WTC11 (cell line): ENCODE data around the gene PTPN2. TPM values are rescaled to one million over a fixed set of nuclear protein-coding genes. Genes with fewer than 3 reads are reported as not detected.

Experiments used
- ATAC-seq: fragments of 200-7000 bp; cut with Tn5 transposase; 2 replicates; pipeline ENCODE4 v1.10.0; 2021; ENCODE audit warnings: mild to moderate bottlenecking, moderate library complexity
- CTCF ChIA-PET: fragments of 300-600 bp; sonication (Branson Sonifier 250); formaldehyde crosslinking; loops from one replicate; lab custom pipeline; 2021; ENCODE audit warnings: antibody characterized with exemption; lab: Charles Lee
- POLR2A ChIA-PET: fragments of 350-600 bp; sonication (Branson Sonifier 250); formaldehyde crosslinking; loops from one replicate; lab custom pipeline; 2021; ENCODE audit warnings: antibody characterized with exemption; lab: Charles Lee
- DNase-seq: peaks from one replicate; pipeline ENCODE4 v3.0.0; 2021; ENCODE audit warnings: low spot score
- H3K27ac Mint-ChIP-seq: 2 replicates; pipeline ENCODE4 v1.8.0; 2021; ENCODE audit warnings: mixed read lengths
- H3K27me3 Mint-ChIP-seq: 2 replicates; pipeline ENCODE4 v1.8.0; 2021; ENCODE audit warnings: low read depth, mild to moderate bottlenecking, moderate library complexity, mixed read lengths
- H3K36me3 Mint-ChIP-seq: 2 replicates; pipeline ENCODE4 v1.8.0; 2021; ENCODE audit warnings: mixed read lengths
- H3K4me1 Mint-ChIP-seq: 2 replicates; pipeline ENCODE4 v1.8.0; 2022; ENCODE audit warnings: mixed read lengths
- H3K4me3 Mint-ChIP-seq: 2 replicates; pipeline ENCODE4 v1.8.0; 2021; ENCODE audit warnings: mild to moderate bottlenecking, moderate library complexity, mixed read lengths
- H3K9me3 Mint-ChIP-seq: 2 replicates; pipeline ENCODE4 v1.8.0; 2021; ENCODE audit warnings: mixed read lengths
- CDX4 ChIP-seq: fragments of 250-450 bp; sonication (Bioruptor Pico); IDR thresholded peaks from 2 replicates; pipeline ENCODE4 v1.9.0; 2021; ENCODE audit warnings: moderate library complexity, mild to moderate bottlenecking, inconsistent platforms, borderline replicate concordance
- CREM ChIP-seq: sonication (generic); formaldehyde crosslinking; IDR thresholded peaks from 2 replicates; pipeline ENCODE4 v1.8.1; 2022; ENCODE audit warnings: mild to moderate bottlenecking, missing genetic modification reagents, moderate library complexity
- E2F5 ChIP-seq: sonication (generic); formaldehyde crosslinking; IDR thresholded peaks from 2 replicates; pipeline ENCODE4 v1.8.1; 2022; ENCODE audit warnings: mild to moderate bottlenecking, moderate library complexity, missing genetic modification reagents
- ETV6 ChIP-seq: sonication (generic); formaldehyde crosslinking; IDR thresholded peaks from 2 replicates; pipeline ENCODE4 v1.8.1; 2022; ENCODE audit warnings: mild to moderate bottlenecking, missing genetic modification reagents
- FOXP1 ChIP-seq: sonication (generic); formaldehyde crosslinking; IDR thresholded peaks from 2 replicates; pipeline ENCODE4 v1.8.0; 2022; ENCODE audit warnings: missing genetic modification reagents, mild to moderate bottlenecking, moderate library complexity, borderline replicate concordance
- IRF2 ChIP-seq: sonication (generic); formaldehyde crosslinking; IDR thresholded peaks from 2 replicates; pipeline ENCODE4 v1.8.0; 2022; ENCODE audit warnings: low read depth, missing genetic modification reagents, borderline replicate concordance
- JAZF1 ChIP-seq: fragments of 250-450 bp; sonication (Bioruptor Pico); IDR thresholded peaks from 2 replicates; pipeline ENCODE4 v1.9.0; 2021; ENCODE audit warnings: moderate library complexity, mild to moderate bottlenecking, inconsistent platforms
- MAX ChIP-seq: sonication (generic); formaldehyde crosslinking; IDR thresholded peaks from 2 replicates; pipeline ENCODE4 v1.8.0; 2022; ENCODE audit warnings: mild to moderate bottlenecking, missing genetic modification reagents
- MXD4 ChIP-seq: fragments of 250-450 bp; sonication (Bioruptor Pico); IDR thresholded peaks from 2 replicates; pipeline ENCODE4 v1.8.0; 2021; ENCODE audit warnings: mild to moderate bottlenecking, moderate library complexity, borderline replicate concordance
- NFATC4 ChIP-seq: fragments of 250-450 bp; sonication (Bioruptor Pico); IDR thresholded peaks from 2 replicates; pipeline ENCODE4 v1.9.0; 2021; ENCODE audit warnings: mild to moderate bottlenecking
- SMAD3 ChIP-seq: sonication (generic); formaldehyde crosslinking; IDR thresholded peaks from 2 replicates; pipeline ENCODE4 v1.8.0; 2022; ENCODE audit warnings: missing genetic modification reagents, mild to moderate bottlenecking, borderline replicate concordance
- SOX15 ChIP-seq: fragments of 250-450 bp; sonication (Bioruptor Pico); IDR thresholded peaks from 2 replicates; pipeline ENCODE4 v1.9.0; 2021; ENCODE audit warnings: mild to moderate bottlenecking
- TCF7 ChIP-seq: sonication (generic); formaldehyde crosslinking; IDR thresholded peaks from 2 replicates; pipeline ENCODE4 v1.8.0; 2022; ENCODE audit warnings: mild to moderate bottlenecking, low read depth, missing genetic modification reagents, moderate library complexity
- TEAD4 ChIP-seq: sonication (generic); formaldehyde crosslinking; IDR thresholded peaks from 2 replicates; pipeline ENCODE4 v1.8.0; 2022; ENCODE audit warnings: mild to moderate bottlenecking, missing genetic modification reagents
- USF1 ChIP-seq: sonication (generic); formaldehyde crosslinking; IDR thresholded peaks from 2 replicates; pipeline ENCODE4 v1.8.0; 2022; ENCODE audit warnings: mild to moderate bottlenecking, missing genetic modification reagents
- ZNF232 ChIP-seq: sonication (generic); formaldehyde crosslinking; IDR thresholded peaks from 2 replicates; pipeline ENCODE4 v1.8.0; 2022; ENCODE audit warnings: mild to moderate bottlenecking, missing genetic modification reagents
- ZNF317 ChIP-seq: sonication (generic); formaldehyde crosslinking; IDR thresholded peaks from 2 replicates; pipeline ENCODE4 v1.8.1; 2023; ENCODE audit warnings: low read depth, mild to moderate bottlenecking, moderate library complexity, missing genetic modification reagents, borderline replicate concordance
- ZNF416 ChIP-seq: fragments of 250-450 bp; sonication (Bioruptor Pico); IDR thresholded peaks from 2 replicates; pipeline ENCODE4 v1.9.0; 2021; ENCODE audit warnings: mild to moderate bottlenecking, inconsistent platforms
- ZNF423 ChIP-seq: fragments of 250-450 bp; sonication (Bioruptor Pico); IDR thresholded peaks from 2 replicates; pipeline ENCODE4 v2.1.2; 2022; ENCODE audit warnings: mild to moderate bottlenecking, moderate library complexity
- ZNF671 ChIP-seq: fragments of 250-450 bp; sonication (Bioruptor Pico); IDR thresholded peaks from 2 replicates; pipeline ENCODE4 v1.8.0; 2021; ENCODE audit warnings: mild to moderate bottlenecking
- total RNA-seq: library from RNA; stranded (reverse); gene quantifications from 3 replicates; pipeline ENCODE4 v1.2.3, GENCODE V29; 2021

Gene PTPN2
- total RNA-seq, 1 experiment from 2014 or later, result 37.7 TPM

- Mint-ChIP-seq H3K27ac (peak overlapping the region; percentile 58), H3K27me3 (peaks cover 3% of the 10 kb centered on the region; the same call in 1 of the 2 replicates), H3K4me1 (peaks cover 14% of the 10 kb centered on the region), H3K4me3 (no peak overlapping the region), H3K9me3 (peaks cover 5% of the 10 kb centered on the region), H3K36me3 (peaks cover 7% of the 10 kb centered on the region)
- DNase-seq (no peak), ATAC-seq (no peak)
- ChIA-PET POLR2A (interaction anchor here (0.6 kb wide), 1 partner anchor 16 kb away, joined by 3 read pairs; no protein-coding TSS in a partner anchor), CTCF (no interaction called here)
- TF ChIP-seq CDX4 (CRISPR knock-in tag) (no peak), ZNF423 (CRISPR knock-in tag) (no peak), CREM (CRISPR knock-in tag) (no peak), NFATC4 (CRISPR knock-in tag) (no peak), E2F5 (no peak), MXD4 (CRISPR knock-in tag) (no peak)
Measured at GRCh38 chr18:12867441-12868123, 16.5 kb downstream of the PTPN2 start.

- Mint-ChIP-seq H3K4me1 (peaks cover 29% of the 10 kb centered on the region), H3K27me3 (no peaks in the 10 kb centered on the region), H3K4me3 (no peak overlapping the region), H3K9me3 (no peaks in the 10 kb centered on the region), H3K36me3 (no peaks in the 10 kb centered on the region), H3K27ac (peak overlapping the region; percentile 76; the same call in 1 of the 2 replicates)
- TF ChIP-seq JAZF1 (CRISPR knock-in tag), result no peak
- no peak for TF ChIP-seq ETV6 (CRISPR knock-in tag)
- no peak for TF ChIP-seq ZNF416 (CRISPR knock-in tag)
- no peak for TF ChIP-seq FOXP1 (CRISPR knock-in tag)
- TF ChIP-seq E2F5, result no peak
- TF ChIP-seq MAX (CRISPR knock-in tag), result no peak
- TF ChIP-seq ZNF423 (CRISPR knock-in tag), result no peak
- TF ChIP-seq ZNF671 (CRISPR knock-in tag), result no peak
- no peak for TF ChIP-seq ZNF317 (CRISPR knock-in tag)
- TF ChIP-seq SMAD3 (CRISPR knock-in tag), result no peak
- TF ChIP-seq ZNF232, result no peak
- TF ChIP-seq IRF2 (CRISPR knock-in tag), result no peak
- no peak for TF ChIP-seq USF1 (CRISPR knock-in tag)
- no peak for TF ChIP-seq TCF7 (CRISPR knock-in tag)
- no peak for TF ChIP-seq SOX15
- TF ChIP-seq TEAD4 (CRISPR knock-in tag), result no peak
- no peak for DNase-seq
- ChIA-PET CTCF (interaction anchor here (0.6 to 0.7 kb wide), 2 partner anchors 11 to 23 kb away, joined by 3 to 4 read pairs; no protein-coding TSS in a partner anchor), POLR2A (interaction anchor here (0.6 to 1.2 kb wide), 4 partner anchors 9 to 87 kb away, joined by 3 read pairs; no protein-coding TSS in a partner anchor)
- no peak for ATAC-seq
Measured at GRCh38 chr18:12863687-12864216, 20.3 kb downstream of the PTPN2 start.
